Gastroesophageal sphincter (tissue), 4 donors: Measurements from ENCODE around the gene SLC4A5. TPM values are rescaled to one million over a fixed set of nuclear protein-coding genes. Genes with fewer than 3 reads are reported as not detected.

Source experiments
- ATAC-seq: fragments of 150-250 bp; one replicate; pipeline ENCODE4 v1.9.1; 2016; ENCODE audit warnings: mild to moderate bottlenecking, moderate library complexity
- H3K27ac ChIP-seq, 4 donors: fragments of 200-600 bp; sonication (generic) in 3 of 4; 1 replicate in 3 of 4; 2 replicates in 1 of 4; pipeline ENCODE4 v1.5.1; 2016 to 2019
- H3K27me3 ChIP-seq: fragments of 200-600 bp; sonication (generic); one replicate; pipeline ENCODE4 v1.5.1; 2019
- H3K36me3 ChIP-seq, 2 donors: fragments of 200-600 bp; sonication (generic); one replicate each; pipeline ENCODE4 v1.5.1; 2019; ENCODE audit warnings: control low read depth in 1 of 2
- H3K4me1 ChIP-seq, 3 donors: fragments of 200-600 bp; sonication (generic); 1 replicate in 2 of 3; 2 replicates in 1 of 3; pipeline ENCODE4 v1.5.1; 2016 to 2019; ENCODE audit warnings: control low read depth in 2 of 3
- H3K4me3 ChIP-seq, 2 donors: fragments of 200-600 bp; sonication (generic); one replicate each; pipeline ENCODE4 v1.5.1; 2019; ENCODE audit warnings: mild to moderate bottlenecking in 1 of 2, moderate library complexity in 1 of 2
- H3K9me3 ChIP-seq, 3 donors: fragments of 200-600 bp; sonication (generic); one replicate each; pipeline ENCODE4 v1.5.1; 2017 to 2019; ENCODE audit warnings: control low read depth in 2 of 3
- CTCF ChIP-seq, 4 experiments: fragments of 200-600 bp in 2 of 4; fragments of 450-650 bp in 2 of 4; sonication (generic) in 1 of 4; IDR thresholded peaks; one replicate each; pipeline ENCODE4 v1.5.1; 2017 to 2019; ENCODE audit warnings: antibody characterized with exemption in 4 of 4, mild to moderate bottlenecking in 2 of 4, moderate library complexity in 2 of 4
- EP300 ChIP-seq: sonication (generic); formaldehyde crosslinking; IDR thresholded peaks from one replicate; pipeline ENCODE4 v1.6.1; 2017; ENCODE audit warnings: antibody characterized with exemption, mild to moderate bottlenecking
- POLR2A ChIP-seq, 2 donors: fragments of 450-650 bp; IDR thresholded peaks; one replicate each; pipeline ENCODE4 v1.6.1; 2017; ENCODE audit warnings: antibody characterized with exemption in 2 of 2, mild to moderate bottlenecking in 2 of 2, moderate library complexity in 1 of 2
- POLR2AphosphoS5 ChIP-seq: sonication (generic); formaldehyde crosslinking; IDR thresholded peaks from one replicate; pipeline ENCODE4 v1.6.1; 2017; ENCODE audit warnings: antibody characterized with exemption
- WGBS, 2 donors: methylation state at CpG; one replicate each; pipeline ENCODE4 v1.1.5; 2018; ENCODE audit warnings: low coverage in 1 of 2; 5-methylcytosine and 5-hydroxymethylcytosine counted together
- total RNA-seq, 4 donors: library from RNA; depleted of rRNA; stranded (reverse); fragments of >200 nt; gene quantifications; one replicate each; pipeline ENCODE4 v1.1.0, GENCODE V29; 2016

The SLC4A5 gene
- total RNA-seq, 4 donors from 2014 or later: 1.8 to 9.4 (median 5.0) TPM

- H3K9me3 ChIP-seq: no peaks in the 10 kb centered on the region
- H3K27me3 ChIP-seq: no peaks in the 10 kb centered on the region
- 51 to 56% methylated on average over 5 of the region's 5 CpGs for WGBS, 2 donors
- no peaks in the 10 kb centered on the region for H3K36me3 ChIP-seq
- ATAC-seq: no peak
- peaks cover 0 to 60% (median 21%) of the 10 kb centered on the region in 3 donors for H3K4me1 ChIP-seq
- H3K4me3 ChIP-seq: peak overlapping the region; percentile 68 to 87
- TF ChIP-seq EP300 (no peak), POLR2AphosphoS5 (no peak), POLR2A (IDR thresholded peaks at IDR 0.05) (no peak), CTCF (IDR thresholded peaks at IDR 0.05) (no peak)
- no peak overlapping the region for H3K27ac ChIP-seq
Measured at GRCh38 chr2:74390606-74391005, 47.4 kb upstream of the SLC4A5 start.

GRCh38 chr2:74387346-74387745 lies 44.1 kb upstream of the SLC4A5 start:
- Histone ChIP-seq H3K27me3 (no peaks in the 10 kb centered on the region), H3K4me1 (peaks cover 0 to 90% (median 31%) of the 10 kb centered on the region in 3 donors), H3K27ac (peak overlapping the region in 2 of 4 donors; percentile 24 to 27), H3K36me3 (peaks cover 0 to 9% of the 10 kb centered on the region in 2 donors), H3K4me3 (no peak overlapping the region), H3K9me3 (no peaks in the 10 kb centered on the region)
- 63 to 67% methylated on average over 1 of the region's 1 CpG for WGBS, 2 donors
- ATAC-seq: no peak
- no peak for TF ChIP-seq EP300
- no peak for TF ChIP-seq CTCF (IDR thresholded peaks at IDR 0.05)
- no peak for TF ChIP-seq POLR2A (IDR thresholded peaks at IDR 0.05)
- TF ChIP-seq POLR2AphosphoS5: no peak

- Histone ChIP-seq H3K36me3 (peaks cover 0 to 9% of the 10 kb centered on the region in 2 donors), H3K4me1 (peaks cover 0 to 99% (median 32%) of the 10 kb centered on the region in 3 donors), H3K27ac (peak overlapping the region in 3 of 4 donors; percentile 5 to 66 (median 11)), H3K9me3 (no peaks in the 10 kb centered on the region), H3K4me3 (no peak overlapping the region), H3K27me3 (no peaks in the 10 kb centered on the region)
- TF ChIP-seq EP300 (no peak), POLR2AphosphoS5 (no peak), CTCF (IDR thresholded peaks at IDR 0.05) (no peak), POLR2A (IDR thresholded peaks at IDR 0.05) (no peak)
- peak; percentile 65 for ATAC-seq
- WGBS, 2 donors: 82% methylated on average over 5 of the region's 8 CpGs; no CpG with 5 or more reads in 1 of the 2 donors
Measured at GRCh38 chr2:74385396-74385795, 42.2 kb upstream of the SLC4A5 start.

GRCh38 chr2:74384051-74384450 lies 40.8 kb upstream of the SLC4A5 start:
- peaks cover 0 to 9% of the 10 kb centered on the region in 2 donors for H3K36me3 ChIP-seq
- H3K9me3 ChIP-seq: no peaks in the 10 kb centered on the region
- no peak overlapping the region for H3K4me3 ChIP-seq
- peak overlapping the region in 3 of 4 donors; percentile 66 to 69 (median 68) for H3K27ac ChIP-seq
- TF ChIP-seq CTCF (IDR thresholded peaks at IDR 0.05) (no peak), EP300 (no peak), POLR2AphosphoS5 (no peak), POLR2A (IDR thresholded peaks at IDR 0.05) (no peak)
- peaks cover 0 to 99% (median 30%) of the 10 kb centered on the region in 3 donors for H3K4me1 ChIP-seq
- 11 to 49% methylated on average over 2 to 3 of the region's 3 CpGs for WGBS, 2 donors
- H3K27me3 ChIP-seq: no peaks in the 10 kb centered on the region
- no peak for ATAC-seq

GRCh38 chr2:74383254-74383653 lies 40.0 kb upstream of the SLC4A5 start:
- H3K4me3 ChIP-seq: no peak overlapping the region
- H3K27me3 ChIP-seq: no peaks in the 10 kb centered on the region
- peak overlapping the region; percentile 52 to 69 (median 67) for H3K27ac ChIP-seq
- H3K9me3 ChIP-seq: no peaks in the 10 kb centered on the region
- peak; percentile 65 for TF ChIP-seq POLR2AphosphoS5
- TF ChIP-seq CTCF (IDR thresholded peaks at IDR 0.05): no peak
- H3K36me3 ChIP-seq: peaks cover 0 to 10% of the 10 kb centered on the region in 2 donors
- peak; percentile 69 for ATAC-seq
- WGBS, 2 donors: 0 to 7% methylated on average over 1 of the region's 1 CpG
- peaks cover 0 to 97% (median 26%) of the 10 kb centered on the region in 3 donors for H3K4me1 ChIP-seq
